BE2C (cell line): Measurements from ENCODE around the gene TRIO.

Experiments
- DNase-seq: peaks from one replicate; pipeline ENCODE4 v3.0.0-alpha.2; 2020
- H3K27me3 ChIP-seq: fragments of 250-450 bp; sonication (Bioruptor Pico); 2 replicates; pipeline ENCODE4 v1.5.1; 2020; ENCODE audit warnings: mild to moderate bottlenecking
- H3K36me3 ChIP-seq: fragments of 250-450 bp; sonication (Bioruptor Pico); 2 replicates; pipeline ENCODE4 v1.5.1; 2020; ENCODE audit warnings: mild to moderate bottlenecking
- H3K4me1 ChIP-seq: fragments of 250-450 bp; sonication (Bioruptor Pico); 2 replicates; pipeline ENCODE4 v1.5.1; 2020
- H3K4me3 ChIP-seq: 2 replicates; pipeline ENCODE4 v1.5.1; 2011; ENCODE audit warnings: low read depth, low read length
- H3K9me3 ChIP-seq: fragments of 250-450 bp; sonication (Bioruptor Pico); 2 replicates; pipeline ENCODE4 v1.5.1; 2020
- TF ChIP-seq, protein P1 (sequence below): IDR thresholded peaks from 2 replicates; pipeline ENCODE4 v1.5.1; 2012; ENCODE audit warnings: mild to moderate bottlenecking, low read depth, low read length

TRIO gene

DNA sequence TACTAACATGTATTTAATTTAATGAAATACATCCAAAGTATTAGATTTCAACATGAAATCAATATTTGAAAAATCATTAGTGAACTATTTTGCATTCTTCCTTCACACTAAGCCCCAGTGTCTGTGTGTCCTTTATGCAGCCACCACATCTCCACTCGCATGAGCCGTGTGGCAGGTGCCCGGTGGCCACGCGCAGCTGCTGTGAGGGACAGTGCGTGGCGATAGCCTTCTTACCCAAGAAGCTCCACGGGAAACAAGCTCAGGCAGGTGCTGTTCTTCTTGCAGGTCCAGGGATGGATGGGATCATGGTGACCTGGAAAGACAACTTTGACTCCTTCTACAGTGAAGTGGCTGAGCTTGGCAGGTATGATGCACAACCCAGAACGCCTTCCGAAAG lies 359.1 kb downstream of the TRIO start:
- H3K4me1 ChIP-seq = no peaks in the 10 kb centered on the region
- H3K4me3 ChIP-seq = no peak overlapping the region
- peaks cover 91% of the 10 kb centered on the region for H3K36me3 ChIP-seq
- DNase-seq = no peak
- TF ChIP-seq, protein P1, sequence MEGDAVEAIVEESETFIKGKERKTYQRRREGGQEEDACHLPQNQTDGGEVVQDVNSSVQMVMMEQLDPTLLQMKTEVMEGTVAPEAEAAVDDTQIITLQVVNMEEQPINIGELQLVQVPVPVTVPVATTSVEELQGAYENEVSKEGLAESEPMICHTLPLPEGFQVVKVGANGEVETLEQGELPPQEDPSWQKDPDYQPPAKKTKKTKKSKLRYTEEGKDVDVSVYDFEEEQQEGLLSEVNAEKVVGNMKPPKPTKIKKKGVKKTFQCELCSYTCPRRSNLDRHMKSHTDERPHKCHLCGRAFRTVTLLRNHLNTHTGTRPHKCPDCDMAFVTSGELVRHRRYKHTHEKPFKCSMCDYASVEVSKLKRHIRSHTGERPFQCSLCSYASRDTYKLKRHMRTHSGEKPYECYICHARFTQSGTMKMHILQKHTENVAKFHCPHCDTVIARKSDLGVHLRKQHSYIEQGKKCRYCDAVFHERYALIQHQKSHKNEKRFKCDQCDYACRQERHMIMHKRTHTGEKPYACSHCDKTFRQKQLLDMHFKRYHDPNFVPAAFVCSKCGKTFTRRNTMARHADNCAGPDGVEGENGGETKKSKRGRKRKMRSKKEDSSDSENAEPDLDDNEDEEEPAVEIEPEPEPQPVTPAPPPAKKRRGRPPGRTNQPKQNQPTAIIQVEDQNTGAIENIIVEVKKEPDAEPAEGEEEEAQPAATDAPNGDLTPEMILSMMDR = no peak
- no peaks in the 10 kb centered on the region for H3K27me3 ChIP-seq
- H3K9me3 ChIP-seq = no peaks in the 10 kb centered on the region

DNA sequence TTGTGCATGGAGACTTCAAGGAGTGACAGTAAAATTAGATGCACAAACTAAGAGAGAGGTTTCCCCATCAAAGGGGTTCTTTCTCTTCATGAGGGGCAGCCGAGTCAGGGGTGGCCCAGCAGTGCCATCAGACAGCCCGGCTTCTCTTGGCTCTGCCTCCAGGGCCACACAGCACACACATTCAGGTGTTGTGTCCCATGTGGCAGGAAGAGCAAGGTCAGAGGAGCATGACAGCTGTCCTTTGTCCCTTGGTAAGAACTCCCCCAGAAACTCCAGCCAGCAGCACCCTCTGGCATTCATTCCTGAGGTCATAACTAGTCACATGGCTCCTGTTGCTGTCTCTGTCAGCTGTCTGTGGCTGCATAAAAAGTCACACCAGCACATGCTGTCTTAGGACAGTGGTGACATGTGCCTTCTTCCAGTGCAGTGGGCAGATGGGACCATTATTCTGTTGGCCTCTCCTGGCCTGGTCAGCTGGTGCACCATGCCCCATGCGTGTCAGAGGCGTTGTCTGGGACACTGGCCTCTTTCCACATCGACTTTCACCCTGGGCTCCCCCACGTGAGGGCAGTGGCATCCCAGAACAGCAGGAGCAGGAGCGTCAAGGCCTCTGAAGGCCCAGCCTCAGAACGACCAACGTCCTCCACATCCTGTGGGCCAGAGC lies 360.0 kb downstream of the TRIO start:
- TF ChIP-seq, protein P1 = no peak
- Histone ChIP-seq H3K9me3 (no peaks in the 10 kb centered on the region), H3K36me3 (peaks cover 91% of the 10 kb centered on the region), H3K4me3 (no peak overlapping the region), H3K27me3 (no peaks in the 10 kb centered on the region), H3K4me1 (no peaks in the 10 kb centered on the region)
- no peak for DNase-seq

DNA sequence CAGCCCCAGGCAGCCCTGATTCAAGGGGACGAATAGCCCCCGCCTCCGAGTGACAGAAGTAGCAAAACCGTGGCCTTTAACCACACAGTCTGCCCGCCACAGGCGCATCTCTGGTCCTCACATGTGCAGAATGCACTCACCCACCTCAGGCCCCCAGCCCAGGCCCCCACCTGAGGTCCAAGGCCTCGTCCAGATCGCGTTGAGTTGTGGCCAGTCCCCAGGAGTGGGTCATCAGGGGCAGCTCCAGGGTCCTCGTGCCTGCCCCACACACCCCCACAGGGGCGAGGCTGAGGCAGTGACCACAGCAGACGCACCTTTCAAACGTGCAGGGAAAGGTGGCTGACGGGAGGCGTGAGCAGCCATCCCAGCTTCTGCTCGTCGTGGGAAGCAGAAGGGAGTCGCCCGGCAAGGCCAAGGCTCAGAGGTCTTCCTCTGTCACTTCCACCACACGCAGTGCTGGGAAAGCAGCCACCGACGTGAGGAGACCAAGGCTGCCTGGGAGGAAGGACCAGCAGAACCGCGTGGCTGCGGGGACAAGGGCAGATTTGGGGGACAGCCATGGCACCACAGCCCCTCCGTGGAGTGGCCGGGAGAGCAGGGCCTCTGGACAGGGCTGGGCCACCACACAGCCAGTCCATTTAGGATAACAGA lies 360.7 kb downstream of the TRIO start:
- Histone ChIP-seq H3K27me3 (no peaks in the 10 kb centered on the region), H3K36me3 (peaks cover 89% of the 10 kb centered on the region)

DNA sequence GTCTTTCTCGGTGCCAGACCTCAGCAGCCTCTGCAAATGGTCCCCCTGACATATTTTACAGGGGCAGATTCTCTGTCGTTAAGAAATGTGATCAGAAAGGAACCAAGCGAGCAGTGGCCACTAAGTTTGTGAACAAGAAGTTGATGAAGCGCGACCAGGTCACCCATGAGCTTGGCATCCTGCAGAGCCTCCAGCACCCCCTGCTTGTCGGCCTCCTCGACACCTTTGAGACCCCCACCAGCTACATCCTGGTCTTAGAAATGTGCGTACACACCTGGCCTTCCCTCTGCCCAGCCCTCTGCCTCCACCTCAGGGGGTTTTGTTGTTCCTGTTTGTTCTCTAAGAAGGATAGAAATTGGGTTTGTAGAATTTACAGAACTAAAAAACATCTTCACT lies 361.2 kb downstream of the TRIO start:
- DNase-seq = no peak
- Histone ChIP-seq H3K36me3 (peaks cover 84% of the 10 kb centered on the region), H3K4me3 (no peak overlapping the region), H3K4me1 (no peaks in the 10 kb centered on the region), H3K9me3 (no peaks in the 10 kb centered on the region), H3K27me3 (no peaks in the 10 kb centered on the region)
- TF ChIP-seq, protein P1 = no peak

More for the DNA sequence above, 360.7 kb downstream of the TRIO start:
- no peaks in the 10 kb centered on the region for H3K9me3 ChIP-seq
- H3K4me1 ChIP-seq = no peaks in the 10 kb centered on the region
- TF ChIP-seq, protein P1 = no peak
- DNase-seq = no peak
- H3K4me3 ChIP-seq = no peak overlapping the region

DNA sequence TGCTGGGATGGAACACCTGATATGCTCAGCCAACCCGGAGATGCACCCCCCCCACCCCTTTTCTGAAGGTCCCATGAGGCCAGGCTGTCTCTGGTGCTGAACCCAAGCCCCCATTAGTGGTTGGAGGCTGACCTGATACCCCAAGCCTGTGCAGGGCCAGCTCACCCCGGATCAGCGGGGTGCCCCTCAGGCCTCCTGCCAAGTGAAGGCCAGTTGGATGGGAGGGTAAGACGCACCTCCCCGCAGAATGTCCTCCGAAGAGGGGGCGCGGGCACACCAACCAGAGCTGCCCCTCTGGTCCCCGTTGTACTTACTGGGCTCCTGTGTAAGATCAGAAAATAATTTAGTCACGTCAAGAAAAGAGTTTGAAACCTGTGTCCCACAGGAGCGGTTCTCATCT lies 361.7 kb downstream of the TRIO start:
- TF ChIP-seq, protein P1 = no peak
- Histone ChIP-seq H3K4me1 (no peaks in the 10 kb centered on the region), H3K4me3 (no peak overlapping the region), H3K27me3 (no peaks in the 10 kb centered on the region), H3K9me3 (no peaks in the 10 kb centered on the region), H3K36me3 (peaks cover 82% of the 10 kb centered on the region)
- DNase-seq = no peak
